ENCODE results near the gene NGLY1. TPM values are rescaled to one million over a fixed set of nuclear protein-coding genes. Genes with fewer than 3 reads are reported as not detected.

The NGLY1 gene
- total and polyA plus RNA-seq, 7 donors, result 37.2 to 78.4 (median 59.0) TPM

DNA sequence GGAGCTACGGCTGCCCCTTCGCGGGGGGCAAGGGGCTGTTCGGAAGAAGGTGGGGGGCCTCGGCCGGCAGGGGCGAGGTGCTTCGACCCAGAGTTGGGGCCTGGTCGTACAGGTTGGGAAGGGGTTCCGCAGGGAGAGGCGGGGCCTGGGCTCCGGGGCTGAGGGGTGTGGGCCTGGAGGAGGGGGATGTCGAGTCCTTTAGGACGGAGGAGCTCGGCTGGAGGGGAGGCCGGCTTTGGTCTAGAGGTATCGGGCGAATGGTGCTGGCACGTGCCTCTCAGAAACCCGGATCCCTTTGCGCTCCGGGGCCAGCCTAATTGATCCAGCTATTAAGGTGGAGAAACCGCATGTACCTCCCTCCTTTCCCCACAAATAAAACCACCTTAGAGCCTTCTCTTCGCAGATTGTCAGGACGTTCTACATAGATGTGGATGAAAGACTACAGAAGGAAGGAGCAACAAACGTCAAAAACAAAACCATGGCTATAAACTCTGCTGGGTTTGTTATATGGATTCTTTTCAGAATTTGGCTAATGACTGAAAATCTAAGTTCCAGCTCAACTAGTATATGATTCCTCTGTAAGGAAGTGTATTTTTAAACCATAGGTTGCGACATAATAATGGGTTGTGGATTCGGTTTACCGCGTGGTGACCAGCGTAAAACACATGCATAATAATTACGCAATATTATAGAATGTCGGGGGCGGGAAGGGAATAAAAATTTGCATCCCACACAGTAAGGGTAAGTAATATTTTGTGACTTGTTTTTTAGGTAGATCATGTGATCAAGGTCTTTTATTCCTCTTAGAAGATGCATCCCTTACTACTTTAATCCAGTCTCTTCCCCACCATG lies 644 bp upstream of the NGLY1 start:
- no peaks in the 10 kb centered on the region for H3K27me3 ChIP-seq (ENCODE audit: insufficient read depth in 3 of 3, low read length in 2 of 3)
- H3K27ac ChIP-seq, result peak overlapping the region; percentile 96
- H3K36me3 ChIP-seq (ENCODE audit: insufficient read depth in 1 of 2, low read depth in 1 of 2), result no peaks in the 10 kb centered on the region
- H3K9me3 ChIP-seq, result no peaks in the 10 kb centered on the region
- ATAC-seq (peak; percentile 48 to 55 (median 52)), DNase-seq (no peak)
- 18 to 24% (median 19%) methylated on average over 29 to 34 of the region's 34 CpGs for WGBS, 3 donors
- intact Hi-C loops (cut with DNase I), result loop anchor here (2.0 to 10.0 kb wide), 3 partner anchors 117 to 349 kb away; partner anchors contain the start of gene TOP2B (in 1 of the 2)
- peaks cover 19% of the 10 kb centered on the region for H3K4me1 ChIP-seq
- peak overlapping the region; percentile 93 for H3K4me3 ChIP-seq
- TF ChIP-seq, protein P1, sequence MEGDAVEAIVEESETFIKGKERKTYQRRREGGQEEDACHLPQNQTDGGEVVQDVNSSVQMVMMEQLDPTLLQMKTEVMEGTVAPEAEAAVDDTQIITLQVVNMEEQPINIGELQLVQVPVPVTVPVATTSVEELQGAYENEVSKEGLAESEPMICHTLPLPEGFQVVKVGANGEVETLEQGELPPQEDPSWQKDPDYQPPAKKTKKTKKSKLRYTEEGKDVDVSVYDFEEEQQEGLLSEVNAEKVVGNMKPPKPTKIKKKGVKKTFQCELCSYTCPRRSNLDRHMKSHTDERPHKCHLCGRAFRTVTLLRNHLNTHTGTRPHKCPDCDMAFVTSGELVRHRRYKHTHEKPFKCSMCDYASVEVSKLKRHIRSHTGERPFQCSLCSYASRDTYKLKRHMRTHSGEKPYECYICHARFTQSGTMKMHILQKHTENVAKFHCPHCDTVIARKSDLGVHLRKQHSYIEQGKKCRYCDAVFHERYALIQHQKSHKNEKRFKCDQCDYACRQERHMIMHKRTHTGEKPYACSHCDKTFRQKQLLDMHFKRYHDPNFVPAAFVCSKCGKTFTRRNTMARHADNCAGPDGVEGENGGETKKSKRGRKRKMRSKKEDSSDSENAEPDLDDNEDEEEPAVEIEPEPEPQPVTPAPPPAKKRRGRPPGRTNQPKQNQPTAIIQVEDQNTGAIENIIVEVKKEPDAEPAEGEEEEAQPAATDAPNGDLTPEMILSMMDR (IDR thresholded peaks at IDR 0.05), result no peak

DNA sequence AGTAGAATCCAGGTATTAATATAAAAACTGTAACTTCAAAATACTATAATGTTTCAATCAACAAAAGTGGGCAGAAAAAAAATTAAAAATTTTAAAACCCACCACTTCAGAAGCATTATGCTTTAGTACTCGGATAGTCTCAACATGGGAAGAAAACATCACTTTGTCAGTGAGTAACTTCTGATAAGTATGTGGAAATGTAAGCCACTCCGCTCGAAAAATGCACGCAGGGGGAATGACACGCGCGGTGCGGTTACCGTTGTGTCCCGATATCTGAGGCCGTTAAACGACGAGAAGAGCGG lies 656 bp downstream of the NGLY1 start:
- WGBS, 3 donors, result 0 to 1% (median 1%) methylated on average over 14 of the region's 14 CpGs
- H3K9me3 ChIP-seq, result no peaks in the 10 kb centered on the region
- peak overlapping the region; percentile 96 for H3K27ac ChIP-seq
- peaks cover 16% of the 10 kb centered on the region for H3K4me1 ChIP-seq
- intact Hi-C loops (cut with DNase I), result loop anchor here (2.0 to 10.0 kb wide), 3 partner anchors 116 to 348 kb away; partner anchors contain the start of gene TOP2B (in 1 of the 2)
- H3K36me3 ChIP-seq (ENCODE audit: insufficient read depth in 1 of 2, low read depth in 1 of 2), result peaks cover 0 to 11% of the 10 kb centered on the region in 2 donors
- no peaks in the 10 kb centered on the region for H3K27me3 ChIP-seq (ENCODE audit: insufficient read depth in 3 of 3, low read length in 2 of 3)
- H3K4me3 ChIP-seq, result peak overlapping the region; percentile 93
- ATAC-seq, result no peak
- TF ChIP-seq, protein P1 (IDR thresholded peaks at IDR 0.05), result no peak
- DNase-seq, result no peak

DNA sequence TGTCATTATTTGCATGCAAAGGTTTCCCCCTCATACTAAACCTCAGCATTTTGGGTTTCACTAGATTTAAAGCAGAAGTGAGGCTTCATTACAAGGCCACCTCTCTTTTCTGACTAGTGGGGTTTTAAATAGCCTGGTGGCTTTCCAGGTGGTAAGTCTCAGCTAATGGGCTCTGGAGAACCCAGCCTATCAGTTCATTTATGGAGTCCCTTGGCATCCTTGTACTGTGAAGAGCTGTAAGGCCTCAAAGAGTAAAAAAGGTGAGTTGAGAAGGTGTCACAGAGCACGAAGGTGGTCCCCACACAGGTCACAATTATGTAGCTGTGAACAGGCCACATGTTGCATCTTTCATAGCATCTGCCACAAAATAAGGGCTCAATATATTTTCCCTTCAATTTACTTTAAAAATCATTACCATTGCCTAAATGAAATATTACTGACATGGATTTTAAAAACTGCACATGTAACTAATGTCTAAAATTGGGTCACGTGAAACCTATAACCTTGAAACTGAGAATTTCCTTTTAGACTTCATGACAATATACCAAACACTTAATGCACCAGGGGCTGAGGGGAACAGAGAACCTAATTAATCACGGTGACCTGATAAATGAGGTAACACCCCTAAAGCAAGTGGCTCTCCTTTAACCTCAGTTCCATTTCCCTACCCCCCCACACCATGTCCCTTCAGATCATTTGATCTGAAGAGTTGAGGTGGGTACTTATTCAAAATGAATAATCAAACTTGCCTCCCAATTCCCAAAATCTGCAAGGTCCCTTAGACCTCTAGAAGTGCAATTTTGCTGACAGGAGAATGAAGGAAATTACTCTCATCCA lies 1.3 kb downstream of the NGLY1 start:
- H3K9me3 ChIP-seq, result no peaks in the 10 kb centered on the region
- peak overlapping the region; percentile 93 for H3K4me3 ChIP-seq
- no peak for ATAC-seq
- DNase-seq, result no peak
- 45 to 60% (median 58%) methylated on average over 3 of the region's 3 CpGs for WGBS, 3 donors
- peaks cover 0 to 17% of the 10 kb centered on the region in 2 donors for H3K36me3 ChIP-seq (ENCODE audit: insufficient read depth in 1 of 2, low read depth in 1 of 2)
- intact Hi-C loops (cut with DNase I), result loop anchor here (2.0 to 10.0 kb wide), 3 partner anchors 115 to 347 kb away; partner anchors contain the start of gene TOP2B (in 1 of the 2)
- H3K27ac ChIP-seq, result peak overlapping the region; percentile 96
- H3K27me3 ChIP-seq (ENCODE audit: insufficient read depth in 3 of 3, low read length in 2 of 3), result no peaks in the 10 kb centered on the region
- TF ChIP-seq, protein P1 (IDR thresholded peaks at IDR 0.05), result no peak
- H3K4me1 ChIP-seq, result peaks cover 16% of the 10 kb centered on the region

DNA sequence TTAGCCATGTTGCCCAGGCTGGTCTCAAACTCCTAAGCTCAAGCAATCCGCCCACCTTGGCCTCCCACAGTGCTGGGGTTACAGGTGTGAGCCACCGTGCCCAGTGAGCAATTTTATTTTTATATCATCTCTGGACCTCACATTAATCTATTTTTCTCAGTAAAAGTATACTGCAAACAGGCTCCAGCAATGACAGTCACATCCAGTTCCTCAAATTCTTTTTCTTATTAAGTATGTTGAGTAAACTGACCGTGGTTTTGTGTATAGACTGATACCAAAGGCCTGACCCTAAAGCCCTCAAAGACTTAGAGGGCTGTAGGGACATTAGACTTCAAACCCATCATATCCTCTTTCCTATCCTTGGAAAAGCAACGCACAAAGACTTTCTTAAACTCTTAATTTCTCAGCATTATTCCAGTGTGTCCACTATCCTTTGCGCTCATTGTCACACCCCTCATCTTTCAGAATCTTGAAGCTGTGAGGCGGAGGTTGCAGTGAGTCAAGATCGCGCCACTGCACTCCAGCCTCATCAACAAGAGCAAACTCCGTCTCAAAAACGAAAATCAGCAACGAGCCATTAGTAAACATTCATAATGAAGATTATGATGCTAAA lies 2.0 kb downstream of the NGLY1 start:
- H3K4me3 ChIP-seq, result peak overlapping the region; percentile 93
- 89 to 94% (median 93%) methylated on average over 11 of the region's 11 CpGs for WGBS, 3 donors
- intact Hi-C loops (cut with DNase I), result loop anchor here in 1 of 2 donors (5.0 to 10.0 kb wide), 2 partner anchors 119 to 346 kb away; partner anchors contain the start of gene TOP2B
- H3K27me3 ChIP-seq (ENCODE audit: insufficient read depth in 3 of 3, low read length in 2 of 3), result no peaks in the 10 kb centered on the region
- TF ChIP-seq, protein P1 (IDR thresholded peaks at IDR 0.05), result no peak
- no peak overlapping the region for H3K27ac ChIP-seq
- H3K9me3 ChIP-seq, result no peaks in the 10 kb centered on the region
- no peak for DNase-seq
- no peak for ATAC-seq
- H3K4me1 ChIP-seq, result peaks cover 16% of the 10 kb centered on the region
- peaks cover 0 to 25% of the 10 kb centered on the region in 2 donors for H3K36me3 ChIP-seq (ENCODE audit: insufficient read depth in 1 of 2, low read depth in 1 of 2)

All from psoas muscle (tissue), 8 donors.